ENCODE data around the gene GTF2B.
"Not testable (repeated sequence)": the region's sequence is repeated elsewhere in the genome, so short reads cannot be mapped to it uniquely, and the experiment has no call there.

The GTF2B gene

DNA sequence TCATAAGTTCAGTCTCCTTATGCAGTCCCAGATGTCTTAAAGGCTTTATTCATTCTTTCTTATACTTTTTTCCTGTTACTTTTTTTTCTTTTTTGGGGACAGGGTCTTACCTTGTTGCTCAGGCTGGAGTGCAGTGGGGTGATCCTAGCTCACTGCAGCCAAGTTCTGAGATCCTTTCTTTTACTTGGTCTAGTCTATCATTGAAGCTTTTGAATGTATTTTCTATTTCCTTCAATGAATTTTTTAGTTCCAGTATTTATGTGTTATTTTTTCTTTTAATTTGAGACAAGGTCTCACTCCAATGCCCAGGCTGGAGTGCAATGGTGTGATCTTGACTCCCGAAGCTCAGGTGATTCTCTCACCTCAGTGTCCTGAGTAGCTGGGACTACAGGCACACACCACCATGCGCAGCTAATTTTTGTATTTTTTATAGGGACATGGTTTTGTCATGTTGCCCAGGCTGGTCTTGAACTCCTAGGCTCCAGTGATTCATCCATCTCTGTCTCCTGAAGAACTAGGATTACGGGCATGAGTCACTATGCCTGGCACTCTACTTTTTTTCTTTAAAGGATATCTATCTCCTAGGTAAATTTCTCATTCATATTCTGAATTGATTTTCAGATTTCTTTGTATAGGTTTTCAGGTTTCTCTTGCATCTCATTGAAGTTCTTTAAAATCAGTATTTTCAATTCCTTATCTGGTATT is 26.1 kb upstream of the GTF2B start:
- Histone ChIP-seq H3K4me3 (ENCODE audit: low read length in 2 of 2) (no peak overlapping the region), H3K36me3 (ENCODE audit: control insufficient read depth in 2 of 2, insufficient read depth in 2 of 2, low read length in 2 of 2) (peaks cover 0 to 7% of the 10 kb centered on the region in 2 donors), H3K9ac (ENCODE audit: low read depth in 1 of 2, low read length in 2 of 2) (no peak overlapping the region), H3K27ac (ENCODE audit: low read depth in 2 of 2, low read length in 2 of 2) (no peak overlapping the region), H3K9me3 (ENCODE audit: control insufficient read depth in 2 of 2, low read length in 2 of 2) (peaks cover 2 to 10% of the 10 kb centered on the region in 2 donors), H3K4me1 (ENCODE audit: control insufficient read depth in 2 of 2, insufficient read depth in 2 of 2, low read length in 2 of 2) (no peaks in the 10 kb centered on the region), H3K27me3 (ENCODE audit: control insufficient read depth in 2 of 2, insufficient read depth in 2 of 2, low read length in 2 of 2) (no peaks in the 10 kb centered on the region)

DNA sequence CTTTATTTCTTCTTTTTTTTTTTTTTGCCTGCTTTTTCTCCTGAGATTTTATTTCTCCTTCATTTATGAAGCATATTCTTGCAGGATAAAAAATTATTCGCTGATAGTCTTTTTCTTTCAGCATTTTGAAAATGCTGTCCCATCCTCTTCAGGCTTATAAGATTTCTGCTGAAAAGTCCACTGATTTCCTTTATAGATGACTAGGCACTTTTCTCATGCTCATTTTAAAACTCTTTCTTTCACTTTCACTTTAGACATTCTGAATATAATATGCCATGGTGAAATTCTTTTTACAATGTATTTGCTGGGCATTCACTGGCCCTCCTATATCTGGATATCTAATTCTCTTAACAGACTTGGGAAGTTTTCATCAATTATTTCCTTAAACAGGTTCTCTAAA is 25.5 kb upstream of the GTF2B start:
- no peaks in the 10 kb centered on the region for H3K4me1 ChIP-seq (ENCODE audit: control insufficient read depth in 2 of 2, insufficient read depth in 2 of 2, low read length in 2 of 2)
- no peak overlapping the region for H3K27ac ChIP-seq (ENCODE audit: low read depth in 2 of 2, low read length in 2 of 2)
- H3K9ac ChIP-seq (ENCODE audit: low read depth in 1 of 2, low read length in 2 of 2), result no peak overlapping the region
- H3K9me3 ChIP-seq (ENCODE audit: control insufficient read depth in 2 of 2, low read length in 2 of 2), result peaks cover 2 to 10% of the 10 kb centered on the region in 2 donors
- H3K27me3 ChIP-seq (ENCODE audit: control insufficient read depth in 2 of 2, insufficient read depth in 2 of 2, low read length in 2 of 2), result no peaks in the 10 kb centered on the region
- H3K4me3 ChIP-seq (ENCODE audit: low read length in 2 of 2), result no peak overlapping the region
- peaks cover 0 to 7% of the 10 kb centered on the region in 2 donors for H3K36me3 ChIP-seq (ENCODE audit: control insufficient read depth in 2 of 2, insufficient read depth in 2 of 2, low read length in 2 of 2)

DNA sequence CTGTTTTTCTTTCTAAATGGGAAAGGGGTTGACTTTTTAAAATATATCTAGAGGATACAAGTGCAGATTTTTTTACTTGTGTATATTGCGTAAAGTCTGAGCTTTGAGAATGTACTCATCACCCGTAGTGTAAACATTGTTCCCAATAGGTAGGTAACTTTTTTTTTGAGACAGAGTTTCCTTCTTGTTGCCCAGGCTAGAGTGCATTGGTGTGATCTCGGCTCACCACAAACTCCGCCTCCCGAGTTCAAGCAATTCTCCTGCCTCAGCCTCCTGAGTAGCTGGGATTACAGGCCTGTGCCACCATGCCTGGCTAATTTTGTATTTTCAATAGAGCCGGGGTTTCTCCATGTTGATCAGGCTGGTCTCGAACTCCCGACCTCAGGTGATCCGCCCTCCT is 20.4 kb upstream of the GTF2B start:
- H3K9ac ChIP-seq (ENCODE audit: low read depth in 1 of 2, low read length in 2 of 2), result not testable (repeated sequence)

DNA sequence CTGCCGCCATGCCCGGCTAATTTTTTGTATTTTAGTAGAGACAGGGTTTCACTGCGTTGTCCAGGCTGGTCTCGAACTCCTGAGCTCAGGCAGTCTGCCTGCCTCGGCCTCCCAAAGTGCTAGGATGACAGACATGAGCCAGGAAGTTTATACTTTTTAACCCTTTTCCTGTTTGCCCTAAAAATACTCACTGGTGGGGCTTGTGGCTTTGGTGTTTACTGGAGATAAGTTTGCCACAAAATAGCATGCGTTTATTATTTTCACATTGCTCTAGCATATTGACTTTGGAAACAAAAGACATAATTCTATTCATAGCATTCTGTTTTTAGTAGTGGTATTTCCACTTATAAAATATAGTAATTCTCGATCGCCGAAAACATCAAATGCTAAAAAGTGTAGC is 19.8 kb upstream of the GTF2B start:
- Histone ChIP-seq H3K36me3 (ENCODE audit: control insufficient read depth in 2 of 2, insufficient read depth in 2 of 2, low read length in 2 of 2) (no peaks in the 10 kb centered on the region), H3K9me3 (ENCODE audit: control insufficient read depth in 2 of 2, low read length in 2 of 2) (no peaks in the 10 kb centered on the region), H3K4me1 (ENCODE audit: control insufficient read depth in 2 of 2, insufficient read depth in 2 of 2, low read length in 2 of 2) (no peaks in the 10 kb centered on the region), H3K27me3 (ENCODE audit: control insufficient read depth in 2 of 2, insufficient read depth in 2 of 2, low read length in 2 of 2) (no peaks in the 10 kb centered on the region), H3K4me3 (ENCODE audit: low read length in 2 of 2) (no peak overlapping the region), H3K27ac (ENCODE audit: low read depth in 2 of 2, low read length in 2 of 2) (no peak overlapping the region), H3K9ac (ENCODE audit: low read depth in 1 of 2, low read length in 2 of 2) (no peak overlapping the region)

More for the DNA sequence above, 20.4 kb upstream of the GTF2B start:
- H3K4me3 ChIP-seq (ENCODE audit: low read length in 2 of 2); H3K36me3 ChIP-seq (ENCODE audit: control insufficient read depth in 2 of 2, insufficient read depth in 2 of 2, low read length in 2 of 2); H3K27ac ChIP-seq (ENCODE audit: low read depth in 2 of 2, low read length in 2 of 2); H3K9me3 ChIP-seq (ENCODE audit: control insufficient read depth in 2 of 2, low read length in 2 of 2); H3K4me1 ChIP-seq (ENCODE audit: control insufficient read depth in 2 of 2, insufficient read depth in 2 of 2, low read length in 2 of 2); H3K27me3 ChIP-seq (ENCODE audit: control insufficient read depth in 2 of 2, insufficient read depth in 2 of 2, low read length in 2 of 2): not testable (repeated sequence)

DNA sequence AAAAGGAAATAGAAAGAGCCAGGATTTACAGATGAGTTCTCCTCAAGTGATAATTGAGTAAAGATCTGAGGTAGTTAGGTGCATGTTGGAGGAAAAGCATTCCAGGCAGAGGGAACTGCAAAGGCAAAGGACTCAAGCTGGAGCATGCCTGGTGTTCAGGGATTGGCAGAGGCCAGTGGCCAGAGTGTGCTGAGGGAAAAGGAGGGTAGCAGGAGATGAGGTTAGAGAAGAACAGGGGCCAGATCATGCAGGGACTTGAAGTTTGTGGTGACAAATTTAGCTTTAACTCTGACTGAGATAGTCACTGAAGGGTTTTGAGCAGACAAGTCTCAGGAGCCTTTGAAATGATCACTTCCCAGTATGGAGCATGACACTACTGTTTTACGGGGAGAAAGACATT is 19.0 kb upstream of the GTF2B start:
- no peaks in the 10 kb centered on the region for H3K4me1 ChIP-seq (ENCODE audit: control insufficient read depth in 2 of 2, insufficient read depth in 2 of 2, low read length in 2 of 2)
- no peak overlapping the region for H3K4me3 ChIP-seq (ENCODE audit: low read length in 2 of 2)
- H3K27ac ChIP-seq (ENCODE audit: low read depth in 2 of 2, low read length in 2 of 2), result no peak overlapping the region
- no peak overlapping the region for H3K9ac ChIP-seq (ENCODE audit: low read depth in 1 of 2, low read length in 2 of 2)
- no peaks in the 10 kb centered on the region for H3K9me3 ChIP-seq (ENCODE audit: control insufficient read depth in 2 of 2, low read length in 2 of 2)
- no peaks in the 10 kb centered on the region for H3K27me3 ChIP-seq (ENCODE audit: control insufficient read depth in 2 of 2, insufficient read depth in 2 of 2, low read length in 2 of 2)
- H3K36me3 ChIP-seq (ENCODE audit: control insufficient read depth in 2 of 2, insufficient read depth in 2 of 2, low read length in 2 of 2), result no peaks in the 10 kb centered on the region

DNA sequence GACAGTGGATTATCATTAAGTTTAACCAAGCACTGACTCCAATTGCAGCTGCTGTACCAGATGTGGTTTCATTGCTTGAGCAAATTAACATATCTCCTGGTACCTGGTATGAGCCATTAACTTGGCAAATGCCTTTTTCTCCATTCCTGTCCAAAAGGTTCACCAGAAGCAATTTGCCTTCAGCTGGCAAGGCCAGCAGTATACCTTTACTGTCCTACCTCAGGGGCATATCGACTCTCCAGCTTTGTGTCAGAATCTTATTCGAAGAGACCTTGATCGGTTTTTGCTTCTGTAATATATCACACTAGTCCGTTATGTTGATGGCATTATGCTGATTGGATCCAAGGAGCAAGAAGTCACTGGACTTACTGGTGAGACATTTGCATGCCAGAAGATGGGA is 9.5 kb upstream of the GTF2B start:
- Histone ChIP-seq H3K27ac (ENCODE audit: low read depth in 2 of 2, low read length in 2 of 2) (no peak overlapping the region), H3K27me3 (ENCODE audit: control insufficient read depth in 2 of 2, insufficient read depth in 2 of 2, low read length in 2 of 2) (no peaks in the 10 kb centered on the region), H3K36me3 (ENCODE audit: control insufficient read depth in 2 of 2, insufficient read depth in 2 of 2, low read length in 2 of 2) (no peaks in the 10 kb centered on the region), H3K9ac (ENCODE audit: low read depth in 1 of 2, low read length in 2 of 2) (no peak overlapping the region), H3K9me3 (ENCODE audit: control insufficient read depth in 2 of 2, low read length in 2 of 2) (no peaks in the 10 kb centered on the region), H3K4me1 (ENCODE audit: control insufficient read depth in 2 of 2, insufficient read depth in 2 of 2, low read length in 2 of 2) (no peaks in the 10 kb centered on the region), H3K4me3 (ENCODE audit: low read length in 2 of 2) (no peak overlapping the region)

DNA sequence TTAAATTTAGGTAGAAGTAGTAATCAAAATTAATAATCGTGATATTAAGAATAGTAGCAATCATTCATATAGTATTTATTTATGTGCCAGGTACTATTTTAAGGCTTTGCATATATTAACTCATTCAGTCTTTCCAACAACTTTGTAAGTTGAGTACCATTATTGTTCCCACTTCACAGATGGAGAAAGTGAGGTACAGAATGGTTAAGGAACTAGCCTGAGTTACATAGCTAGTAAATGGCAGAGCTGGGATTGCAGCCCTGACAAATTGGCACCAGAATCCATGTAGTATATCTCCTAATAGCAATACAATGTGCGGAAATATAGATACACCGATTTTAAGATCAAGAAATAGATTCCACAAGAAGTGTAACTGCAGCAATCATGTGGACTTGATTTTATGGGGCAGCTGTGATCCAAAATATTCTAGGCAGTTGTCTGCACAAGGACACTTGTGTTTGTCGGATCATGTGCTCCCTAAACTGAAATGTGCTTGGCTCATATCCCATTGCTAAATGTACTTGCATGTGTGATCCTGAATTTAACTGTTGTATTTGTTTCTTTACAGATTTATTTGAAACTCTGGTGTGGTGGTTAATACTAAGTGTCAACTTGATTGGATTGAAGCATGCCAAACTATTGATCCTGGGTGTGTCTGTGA is 5.8 kb upstream of the GTF2B start:
- no peaks in the 10 kb centered on the region for H3K27me3 ChIP-seq (ENCODE audit: control insufficient read depth in 2 of 2, insufficient read depth in 2 of 2, low read length in 2 of 2)
- H3K9me3 ChIP-seq (ENCODE audit: control insufficient read depth in 2 of 2, low read length in 2 of 2), result no peaks in the 10 kb centered on the region
- H3K4me1 ChIP-seq (ENCODE audit: control insufficient read depth in 2 of 2, insufficient read depth in 2 of 2, low read length in 2 of 2), result no peaks in the 10 kb centered on the region
- H3K36me3 ChIP-seq (ENCODE audit: control insufficient read depth in 2 of 2, insufficient read depth in 2 of 2, low read length in 2 of 2), result no peaks in the 10 kb centered on the region
- no peak overlapping the region for H3K4me3 ChIP-seq (ENCODE audit: low read length in 2 of 2)
- no peak overlapping the region for H3K9ac ChIP-seq (ENCODE audit: low read depth in 1 of 2, low read length in 2 of 2)
- no peak overlapping the region for H3K27ac ChIP-seq (ENCODE audit: low read depth in 2 of 2, low read length in 2 of 2)

DNA sequence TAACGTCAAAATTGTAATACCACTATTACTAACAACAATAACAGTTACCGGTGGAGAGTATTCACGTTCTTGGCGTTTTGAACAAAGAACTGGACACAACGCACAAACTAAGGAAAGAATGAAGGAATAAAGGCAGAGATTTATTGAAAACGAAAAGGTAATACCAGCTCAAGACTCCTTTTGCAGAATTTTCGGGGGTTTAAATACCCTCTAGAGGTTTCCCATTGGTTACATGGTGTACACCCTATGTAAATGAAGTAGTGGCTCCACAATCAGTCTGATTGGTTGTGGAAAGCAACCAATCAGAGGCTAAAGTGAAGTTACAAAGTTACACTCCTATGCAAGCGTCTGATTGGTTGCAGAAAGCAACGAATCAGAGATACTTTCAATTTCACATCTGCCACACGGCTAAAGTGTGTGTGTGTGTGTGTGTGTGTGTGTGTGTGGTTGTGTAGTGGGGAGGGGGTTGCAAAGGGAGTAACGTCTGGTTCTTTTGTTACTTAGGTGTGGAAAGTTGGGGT is 1.1 kb upstream of the GTF2B start:
- H3K4me3 ChIP-seq (ENCODE audit: low read length in 2 of 2), result peak overlapping the region; percentile 4 to 99
- no peak overlapping the region for H3K9ac ChIP-seq (ENCODE audit: low read depth in 1 of 2, low read length in 2 of 2)
- H3K4me1 ChIP-seq (ENCODE audit: control insufficient read depth in 2 of 2, insufficient read depth in 2 of 2, low read length in 2 of 2), result peaks cover 5 to 14% of the 10 kb centered on the region in 2 donors
- no peaks in the 10 kb centered on the region for H3K27me3 ChIP-seq (ENCODE audit: control insufficient read depth in 2 of 2, insufficient read depth in 2 of 2, low read length in 2 of 2)
- H3K27ac ChIP-seq (ENCODE audit: low read depth in 2 of 2, low read length in 2 of 2), result no peak overlapping the region
- H3K36me3 ChIP-seq (ENCODE audit: control insufficient read depth in 2 of 2, insufficient read depth in 2 of 2, low read length in 2 of 2), result peaks cover 0 to 2% of the 10 kb centered on the region in 2 donors
- H3K9me3 ChIP-seq (ENCODE audit: control insufficient read depth in 2 of 2, low read length in 2 of 2), result no peaks in the 10 kb centered on the region

DNA sequence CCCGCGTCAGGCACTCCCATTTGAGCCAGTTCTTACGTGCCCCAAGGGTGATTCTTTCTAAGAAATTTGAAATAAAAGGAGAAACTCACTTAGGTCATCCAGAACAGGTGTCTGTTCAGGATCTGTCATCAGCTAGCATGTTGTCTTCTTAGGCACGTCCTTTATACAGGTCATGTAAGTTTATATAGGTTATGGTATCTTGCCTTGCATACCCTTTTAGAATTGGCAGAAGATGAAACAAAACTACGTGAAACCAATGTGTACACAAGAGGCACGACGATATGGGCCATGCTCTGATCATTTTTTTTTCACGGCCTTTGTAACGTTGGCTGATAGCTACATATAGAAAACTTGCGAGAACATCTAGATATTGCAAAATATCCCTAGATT is 579 bp upstream of the GTF2B start:
- Histone ChIP-seq H3K36me3 (ENCODE audit: control insufficient read depth in 2 of 2, insufficient read depth in 2 of 2, low read length in 2 of 2) (peaks cover 2 to 3% of the 10 kb centered on the region in 2 donors), H3K9me3 (ENCODE audit: control insufficient read depth in 2 of 2, low read length in 2 of 2) (no peaks in the 10 kb centered on the region), H3K9ac (ENCODE audit: low read depth in 1 of 2, low read length in 2 of 2) (peak overlapping the region in 1 of 2 donors; percentile 96), H3K27me3 (ENCODE audit: control insufficient read depth in 2 of 2, insufficient read depth in 2 of 2, low read length in 2 of 2) (no peaks in the 10 kb centered on the region), H3K4me3 (ENCODE audit: low read length in 2 of 2) (peak overlapping the region; percentile 87 to 99), H3K4me1 (ENCODE audit: control insufficient read depth in 2 of 2, insufficient read depth in 2 of 2, low read length in 2 of 2) (peaks cover 5 to 14% of the 10 kb centered on the region in 2 donors), H3K27ac (ENCODE audit: low read depth in 2 of 2, low read length in 2 of 2) (peak overlapping the region; percentile 93)

DNA sequence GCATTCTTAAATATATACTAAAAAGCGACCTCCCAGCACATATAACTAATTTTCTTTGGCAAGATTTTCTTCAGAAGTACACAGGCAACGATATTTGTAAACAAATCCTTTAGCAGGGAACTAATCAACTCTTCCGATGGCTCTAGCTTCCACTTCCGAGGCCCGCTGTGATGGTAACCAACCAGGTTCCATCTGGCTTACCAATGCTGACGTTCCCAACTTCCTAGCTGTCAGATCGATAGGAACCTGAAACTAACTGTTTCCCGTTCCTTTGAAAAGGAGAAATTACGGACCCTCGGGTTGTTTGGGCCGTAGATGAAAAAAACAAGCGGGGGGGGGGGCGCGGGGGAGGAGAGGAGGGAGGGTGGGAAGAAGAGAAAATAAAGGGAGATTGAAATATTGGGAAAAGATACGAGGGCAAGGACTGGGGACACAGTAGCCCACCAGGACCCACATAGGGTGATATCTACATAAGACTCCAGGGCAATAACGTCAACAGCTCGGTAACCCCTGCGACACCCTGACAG is 513 bp downstream of the GTF2B start:
- H3K9me3 ChIP-seq (ENCODE audit: control insufficient read depth in 2 of 2, low read length in 2 of 2), result no peaks in the 10 kb centered on the region
- no peaks in the 10 kb centered on the region for H3K27me3 ChIP-seq (ENCODE audit: control insufficient read depth in 2 of 2, insufficient read depth in 2 of 2, low read length in 2 of 2)
- H3K4me1 ChIP-seq (ENCODE audit: control insufficient read depth in 2 of 2, insufficient read depth in 2 of 2, low read length in 2 of 2), result peaks cover 5 to 14% of the 10 kb centered on the region in 2 donors

More for the DNA sequence above, 513 bp downstream of the GTF2B start:
- peaks cover 9 to 10% of the 10 kb centered on the region in 2 donors for H3K36me3 ChIP-seq (ENCODE audit: control insufficient read depth in 2 of 2, insufficient read depth in 2 of 2, low read length in 2 of 2)
- peak overlapping the region; percentile 93 for H3K27ac ChIP-seq (ENCODE audit: low read depth in 2 of 2, low read length in 2 of 2)
- H3K9ac ChIP-seq (ENCODE audit: low read depth in 1 of 2, low read length in 2 of 2), result peak overlapping the region; percentile 96
- peak overlapping the region; percentile 87 to 99 for H3K4me3 ChIP-seq (ENCODE audit: low read length in 2 of 2)

All from mucosa of rectum (tissue), 2 donors.